ENCODE results near the gene LRP1B.

DNA sequence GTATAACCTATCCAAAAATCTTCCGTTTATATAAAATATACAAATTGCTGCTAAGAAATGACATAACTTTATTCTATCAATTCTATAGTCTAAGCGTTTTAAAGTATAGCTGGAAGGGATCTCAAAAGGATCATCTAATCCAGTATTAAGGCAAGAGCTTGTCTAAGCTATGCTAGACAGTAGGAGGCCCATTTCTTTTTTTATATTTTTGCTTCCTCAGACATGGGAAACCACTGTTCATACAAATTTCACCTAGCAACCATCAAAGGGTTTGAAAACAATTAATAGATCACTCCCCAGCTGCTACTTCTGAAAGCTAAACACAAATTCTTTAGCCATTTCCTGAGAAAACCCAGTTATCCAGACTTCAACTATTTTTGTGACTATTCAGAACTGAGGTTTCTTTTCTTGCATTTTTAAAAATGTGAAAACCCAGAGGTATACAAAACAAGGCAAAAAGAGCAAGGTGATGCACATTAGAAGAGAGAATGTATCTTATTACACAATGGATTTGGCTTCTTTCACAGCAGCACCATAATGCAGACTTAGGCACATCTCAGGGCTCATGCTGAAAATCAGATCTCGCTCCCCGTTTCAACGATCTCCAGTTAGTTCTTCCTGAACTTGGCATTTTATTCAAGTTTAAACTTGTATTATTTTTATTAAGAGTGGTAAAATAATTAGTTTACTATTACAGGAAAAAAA is 274.4 kb downstream of the LRP1B start:
- TF ChIP-seq YY1 (IDR thresholded peaks at IDR 0.05; ENCODE audit: insufficient read depth, insufficient read length) (no peak), ZNF274 (IDR thresholded peaks at IDR 0.05; ENCODE audit: low read depth, low read length) (no peak), SUZ12 (IDR thresholded peaks at IDR 0.05; ENCODE audit: extremely low read depth, insufficient read depth, insufficient read length) (no peak)

Data from NT2/D1 (cell line).